Upper lobe of left lung (tissue), 4 donors: ENCODE data around the gene PDE8A.

Experiments
- EP300 ChIP-seq, 4 donors: sonication (generic); formaldehyde crosslinking; IDR thresholded peaks; one replicate each; pipeline ENCODE4 v1.5.1; 2017; ENCODE audit warnings: antibody characterized with exemption in 4 of 4, control low read depth in 2 of 4
- POLR2A ChIP-seq, 4 donors: fragments of 450-650 bp; IDR thresholded peaks; one replicate each; pipeline ENCODE4 v1.5.1; 2016 to 2017; ENCODE audit warnings: antibody characterized with exemption in 4 of 4, mild to moderate bottlenecking in 2 of 4
- POLR2AphosphoS5 ChIP-seq, 2 donors: sonication (generic); formaldehyde crosslinking; IDR thresholded peaks; one replicate each; pipeline ENCODE4 v1.5.1; 2017; ENCODE audit warnings: antibody characterized with exemption in 2 of 2
- TF ChIP-seq, protein P1 (sequence below), 6 experiments: fragments of 450-650 bp in 4 of 6; fragments of 200-600 bp in 2 of 6; sonication (generic) in 2 of 6; IDR thresholded peaks; one replicate each; pipeline ENCODE4 v1.5.1; 2016 to 2019; ENCODE audit warnings: antibody characterized with exemption in 6 of 6

DNA sequence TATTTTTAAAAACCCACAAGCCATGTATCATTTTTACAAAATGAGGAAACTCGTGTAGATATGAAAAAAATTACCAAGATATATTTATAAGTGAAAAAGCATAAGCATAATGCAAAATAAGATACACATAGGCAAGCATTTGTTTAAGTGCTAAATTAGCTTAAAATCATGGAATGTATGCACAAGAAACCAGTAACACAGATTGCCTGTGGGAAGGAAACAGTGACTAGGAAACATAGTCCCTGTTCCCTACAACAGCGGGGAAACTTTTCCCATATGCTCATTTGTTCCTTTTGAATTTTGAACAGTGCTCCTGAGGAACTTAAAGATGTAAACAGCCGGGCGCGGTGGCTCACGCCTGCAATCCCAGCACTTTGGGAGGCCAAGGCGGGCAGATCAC is 169.5 kb downstream of the PDE8A start:
- TF ChIP-seq POLR2A (IDR thresholded peaks at IDR 0.05) (no peak), POLR2AphosphoS5 (IDR thresholded peaks at IDR 0.05) (no peak), EP300 (IDR thresholded peaks at IDR 0.05) (no peak)
- TF ChIP-seq, protein P1, sequence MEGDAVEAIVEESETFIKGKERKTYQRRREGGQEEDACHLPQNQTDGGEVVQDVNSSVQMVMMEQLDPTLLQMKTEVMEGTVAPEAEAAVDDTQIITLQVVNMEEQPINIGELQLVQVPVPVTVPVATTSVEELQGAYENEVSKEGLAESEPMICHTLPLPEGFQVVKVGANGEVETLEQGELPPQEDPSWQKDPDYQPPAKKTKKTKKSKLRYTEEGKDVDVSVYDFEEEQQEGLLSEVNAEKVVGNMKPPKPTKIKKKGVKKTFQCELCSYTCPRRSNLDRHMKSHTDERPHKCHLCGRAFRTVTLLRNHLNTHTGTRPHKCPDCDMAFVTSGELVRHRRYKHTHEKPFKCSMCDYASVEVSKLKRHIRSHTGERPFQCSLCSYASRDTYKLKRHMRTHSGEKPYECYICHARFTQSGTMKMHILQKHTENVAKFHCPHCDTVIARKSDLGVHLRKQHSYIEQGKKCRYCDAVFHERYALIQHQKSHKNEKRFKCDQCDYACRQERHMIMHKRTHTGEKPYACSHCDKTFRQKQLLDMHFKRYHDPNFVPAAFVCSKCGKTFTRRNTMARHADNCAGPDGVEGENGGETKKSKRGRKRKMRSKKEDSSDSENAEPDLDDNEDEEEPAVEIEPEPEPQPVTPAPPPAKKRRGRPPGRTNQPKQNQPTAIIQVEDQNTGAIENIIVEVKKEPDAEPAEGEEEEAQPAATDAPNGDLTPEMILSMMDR (IDR thresholded peaks at IDR 0.05) = no peak
